ENCODE data around the gene NBPF9.
"Not testable (repeated sequence)": the region's sequence is repeated elsewhere in the genome, so short reads cannot be mapped to it uniquely, and the experiment has no call there.

NBPF9 gene

GRCh38 chr1:149016626-149017025 lies 86.7 kb downstream of the NBPF9 start:
- H3K4me3 ChIP-seq; H3K27ac ChIP-seq; DNase-seq (ENCODE audit: low spot score): not testable (repeated sequence)

GRCh38 chr1:149015522-149015921 lies 87.8 kb downstream of the NBPF9 start:
- DNase-seq (ENCODE audit: low spot score): not testable (repeated sequence)

DNA sequence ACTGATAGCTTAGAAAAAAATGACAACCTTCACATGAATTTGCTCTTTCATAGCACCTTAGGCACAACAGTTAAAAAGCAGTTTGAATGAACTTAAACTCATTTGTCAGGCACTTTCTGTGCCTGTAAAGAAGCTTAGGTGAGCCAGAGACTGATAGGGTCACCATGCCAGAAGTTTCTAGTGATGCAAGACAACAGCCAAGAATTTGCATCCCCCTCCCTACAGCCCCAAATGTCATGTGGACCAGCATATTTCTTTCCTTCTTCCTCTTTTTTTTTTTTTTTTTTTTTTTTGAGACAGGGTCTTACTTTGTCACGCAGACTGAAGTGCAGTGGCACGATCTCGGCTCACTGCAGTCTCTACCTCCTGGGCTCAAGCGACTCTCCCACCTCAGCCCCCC lies 89.8 kb downstream of the NBPF9 start:
- not testable (repeated sequence) for H3K4me3 ChIP-seq; H3K27ac ChIP-seq; DNase-seq (ENCODE audit: low spot score)

More at GRCh38 chr1:149015522-149015921, 87.8 kb downstream of the NBPF9 start:
- H3K4me3 ChIP-seq, H3K27ac ChIP-seq: not testable (repeated sequence)

- not testable (repeated sequence) for H3K4me3 ChIP-seq; H3K27ac ChIP-seq; DNase-seq (ENCODE audit: low spot score)
Observed at GRCh38 chr1:149012599-149012998, 90.8 kb downstream of the NBPF9 start.

DNA sequence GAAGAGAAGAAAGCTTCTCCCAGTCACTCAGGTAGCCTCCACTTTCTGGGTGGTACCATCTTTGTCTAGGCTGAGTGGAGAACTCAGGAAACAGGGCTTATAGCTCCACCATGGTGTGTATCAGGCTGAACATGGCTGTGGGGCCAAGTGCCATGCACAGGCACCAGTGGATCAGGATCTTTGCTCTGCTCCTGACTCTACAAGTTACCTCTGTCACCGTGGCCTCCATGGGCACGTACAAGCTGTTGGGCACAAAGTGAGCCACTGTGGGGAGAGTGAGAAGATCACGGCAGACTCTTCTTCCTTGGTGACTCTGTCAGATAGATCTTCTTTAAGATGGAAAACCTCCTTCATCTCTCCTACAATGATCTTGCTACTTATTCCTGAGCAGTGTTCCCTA lies 93.6 kb downstream of the NBPF9 start:
- H3K27ac ChIP-seq; DNase-seq (ENCODE audit: low spot score); H3K4me3 ChIP-seq: not testable (repeated sequence)

DNA sequence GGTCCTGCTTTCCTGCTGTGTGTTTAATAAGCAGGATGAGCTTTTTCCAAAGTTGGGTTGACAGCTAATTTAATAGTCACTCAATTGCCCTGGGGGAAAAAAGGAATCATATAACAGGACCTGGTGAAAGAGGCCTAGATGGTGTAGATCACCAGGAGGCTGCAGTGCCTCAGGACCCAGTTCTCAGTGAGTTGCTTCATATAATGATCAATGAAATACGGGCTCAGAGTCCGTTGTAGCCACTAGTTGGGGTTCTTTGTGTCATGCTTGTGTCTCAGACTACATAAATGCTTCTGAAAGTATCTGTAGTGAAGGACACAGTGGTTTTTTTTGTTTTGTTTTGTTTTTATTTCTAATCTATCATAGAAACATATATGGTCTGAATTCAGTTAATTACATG lies 94.6 kb downstream of the NBPF9 start:
- DNase-seq (ENCODE audit: low spot score); H3K4me3 ChIP-seq; H3K27ac ChIP-seq: not testable (repeated sequence)

DNA sequence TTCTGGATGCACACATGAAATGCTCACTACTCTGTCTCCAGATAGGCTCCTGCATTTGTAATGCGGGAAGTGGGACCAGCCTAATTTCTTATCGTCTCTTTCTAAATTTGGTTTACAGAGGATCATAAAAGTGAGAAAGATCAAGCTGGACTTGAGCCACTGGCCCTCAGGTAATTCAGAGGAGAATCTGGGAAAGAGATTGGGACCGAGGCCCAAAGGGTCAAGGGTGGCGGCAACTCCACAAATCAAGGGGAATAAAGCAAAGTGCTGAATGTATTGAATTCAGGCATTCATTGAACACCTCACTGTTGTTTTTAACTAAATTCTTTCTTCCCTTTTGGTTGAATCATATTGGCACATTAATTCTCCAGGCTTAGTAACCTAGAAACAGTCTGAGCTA lies 95.0 kb downstream of the NBPF9 start:
- DNase-seq (ENCODE audit: low spot score); H3K4me3 ChIP-seq; H3K27ac ChIP-seq: not testable (repeated sequence)
